CD4-positive, alpha-beta T cell treated with Interleukin-15 for 1 hour (primary cell): ENCODE data around the gene PCGF5.
"Not testable (repeated sequence)": the region's sequence is repeated elsewhere in the genome, so short reads cannot be mapped to it uniquely, and the experiment has no call there.

Source experiments
- DNase-seq: peaks from one replicate; pipeline ENCODE4 v3.0.0-alpha.2; 2020

Gene PCGF5

GRCh38 chr10:91220194-91220953 is at the start of gene PCGF5:
TSS of gene PCGF5 (plus strand) at chr10:91220663. CDS start at chr10:91222872, 2,209 bp downstream.
- peak; percentile 94 for DNase-seq

- no peak for DNase-seq
Observed at GRCh38 chr10:91171485-91171884, 49.0 kb upstream of the PCGF5 start.

GRCh38 chr10:91172348-91172747 is 48.1 kb upstream of the PCGF5 start:
- DNase-seq: no peak

GRCh38 chr10:91185239-91185875 is 35.1 kb upstream of the PCGF5 start:
- no peak for DNase-seq

- no peak for DNase-seq
Observed at GRCh38 chr10:91187156-91187555, 33.3 kb upstream of the PCGF5 start.

GRCh38 chr10:91188010-91188409 is 32.5 kb upstream of the PCGF5 start:
- not testable (repeated sequence) for DNase-seq

GRCh38 chr10:91188889-91189288 is 31.6 kb upstream of the PCGF5 start:
- DNase-seq: no peak

GRCh38 chr10:91190388-91190870 is 30.0 kb upstream of the PCGF5 start:
- DNase-seq: no peak

- no peak for DNase-seq
Observed at GRCh38 chr10:91190876-91191583, 29.4 kb upstream of the PCGF5 start.

- DNase-seq: no peak
Observed at GRCh38 chr10:91191584-91191919, 28.9 kb upstream of the PCGF5 start.

GRCh38 chr10:91194497-91195179 is 25.8 kb upstream of the PCGF5 start:
- DNase-seq: no peak

- no peak for DNase-seq
Observed at GRCh38 chr10:91196268-91197048, 24.0 kb upstream of the PCGF5 start.

- DNase-seq: no peak
Observed at GRCh38 chr10:91197127-91197526, 23.3 kb upstream of the PCGF5 start.

GRCh38 chr10:91198781-91199180 is 21.7 kb upstream of the PCGF5 start:
- no peak for DNase-seq

GRCh38 chr10:91200314-91201212 is 19.9 kb upstream of the PCGF5 start:
- no peak for DNase-seq

GRCh38 chr10:91201213-91201996 is 19.1 kb upstream of the PCGF5 start:
- peak; percentile 79 for DNase-seq

GRCh38 chr10:91206427-91206826 is 14.0 kb upstream of the PCGF5 start:
- DNase-seq: no peak

- DNase-seq: no peak
Observed at GRCh38 chr10:91206837-91207474, 13.5 kb upstream of the PCGF5 start.

GRCh38 chr10:91208642-91209041 is 11.8 kb upstream of the PCGF5 start:
- DNase-seq: no peak

GRCh38 chr10:91210014-91210413 is 10.4 kb upstream of the PCGF5 start:
- DNase-seq: no peak
